ENCODE data around the gene SORCS3.

GRCh38 chr10:105207476-105207995, 566.4 kb downstream of the SORCS3 start:
- no peak for TF ChIP-seq POLR2A (IDR thresholded peaks at IDR 0.05; ENCODE audit: low read depth, low read length)
- no peak for TF ChIP-seq CTCF (conservative IDR thresholded peaks at IDR 0.05; ENCODE audit: low read depth, low read length)
- no peak for TF ChIP-seq RCOR1 (IDR thresholded peaks at IDR 0.05; ENCODE audit: insufficient replicate concordance, low read length)
- no peak for TF ChIP-seq NFE2L2 (IDR thresholded peaks at IDR 0.05; ENCODE audit: low read depth, low read length)
- TF ChIP-seq USF2 (IDR thresholded peaks at IDR 0.05; ENCODE audit: low read depth, low read length): no peak
- no peak for TF ChIP-seq BHLHE40 (IDR thresholded peaks at IDR 0.05; ENCODE audit: low read depth, low read length)
- TF ChIP-seq RAD21 (IDR thresholded peaks at IDR 0.05; ENCODE audit: low read length): no peak
- no peak for TF ChIP-seq ELK1 (IDR thresholded peaks at IDR 0.05; ENCODE audit: borderline replicate concordance, low read depth, low read length)
- no peak for TF ChIP-seq CEBPB (IDR thresholded peaks at IDR 0.05; ENCODE audit: low read depth, low read length)
- TF ChIP-seq RFX5 (IDR thresholded peaks at IDR 0.05; ENCODE audit: low read depth, low read length): no peak

Data from IMR-90 (cell line).